HG03558 (cell line): ENCODE results near the gene ATOX1.
"Not testable (repeated sequence)": the region's sequence is repeated elsewhere in the genome, so short reads cannot be mapped to it uniquely, and the experiment has no call there.

Experiments
- ATAC-seq: cut with Tn5 transposase; IDR thresholded peaks from one replicate; pipeline ENCODE4 v1.9.1; 2021; ENCODE audit warnings: moderate number of reproducible peaks; ENCODE audit not compliant: unreplicated experiment; ENCODE audit errors: extremely low read depth

ATOX1 gene

DNA sequence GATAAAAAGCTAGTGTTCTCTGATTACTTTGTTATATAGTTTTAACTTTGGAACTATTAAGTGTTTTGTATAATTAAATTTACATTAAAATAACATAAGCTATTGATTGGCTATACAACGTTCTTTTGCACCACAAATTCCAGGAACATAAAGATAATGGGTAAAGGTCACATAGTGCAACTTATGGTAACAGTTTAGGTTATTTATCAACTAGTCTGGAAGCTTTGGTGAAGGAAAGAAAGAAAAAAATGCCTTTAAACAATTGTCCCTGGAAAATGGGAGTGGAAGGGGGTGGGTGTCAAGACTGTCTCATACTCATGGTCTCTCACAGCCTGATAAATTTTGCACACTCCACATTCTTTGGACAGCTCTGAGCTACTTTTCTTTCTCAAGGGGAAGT, 54.7 kb downstream of the ATOX1 start:
- ATAC-seq = no peak

DNA sequence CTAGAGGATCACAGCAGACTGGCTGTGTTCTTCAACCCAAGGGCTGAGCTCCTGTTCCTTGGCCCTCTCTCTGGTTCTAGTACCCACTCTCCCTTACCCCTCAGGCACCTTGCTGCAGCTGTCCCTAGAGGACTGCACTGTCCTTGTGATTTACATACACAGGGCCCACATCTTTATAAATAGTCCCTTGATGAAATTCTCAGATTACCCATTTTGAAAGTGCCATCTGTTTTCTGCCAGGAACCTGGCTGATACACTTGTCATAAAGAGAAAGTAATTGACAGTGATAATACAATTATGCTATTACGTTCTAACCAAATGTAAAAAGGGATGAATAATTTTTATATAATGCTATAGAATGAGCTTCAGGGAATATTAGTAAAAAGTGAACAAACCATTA, 55.2 kb downstream of the ATOX1 start:
- peak; percentile 88 for ATAC-seq

DNA sequence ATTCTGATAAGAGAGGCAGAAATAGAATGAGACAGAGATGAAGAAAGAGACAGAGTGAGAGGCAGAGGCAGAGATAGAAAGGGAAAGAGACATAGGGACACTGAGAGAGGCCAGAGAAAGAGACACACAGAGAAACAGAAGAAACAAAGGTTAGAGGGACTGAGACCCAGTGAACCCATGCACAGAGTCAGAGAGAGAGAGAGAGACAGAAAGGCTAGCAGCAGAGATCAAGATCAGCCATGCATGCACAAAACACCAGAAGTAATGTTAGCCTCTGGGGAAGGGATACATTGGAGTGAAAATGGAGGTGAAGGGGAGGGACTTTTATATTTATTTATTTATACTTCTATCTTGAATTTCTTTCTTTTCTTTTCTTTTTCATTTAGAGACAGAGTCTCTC, 57.6 kb downstream of the ATOX1 start:
- ATAC-seq = peak; percentile 32

DNA sequence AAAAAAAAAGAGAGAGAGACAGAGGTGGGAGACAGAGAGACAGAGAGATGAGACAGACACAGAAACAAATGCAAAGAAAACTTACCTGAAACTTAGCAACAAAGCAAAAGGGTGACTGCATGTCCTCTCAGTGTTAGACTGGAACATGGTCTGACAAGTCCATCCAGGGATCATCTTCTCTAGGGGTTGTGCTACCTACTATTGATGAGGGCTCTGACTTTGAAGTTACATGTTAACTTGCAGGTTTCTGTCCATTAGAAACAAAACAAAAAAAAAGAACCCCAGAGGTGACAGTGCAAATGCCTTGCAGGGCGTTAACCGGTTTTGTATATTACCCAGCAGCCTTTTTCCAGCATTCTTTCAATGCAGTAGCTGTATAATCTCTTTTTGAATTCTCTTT, 58.1 kb downstream of the ATOX1 start:
- ATAC-seq = no peak

- ATAC-seq = no peak
Measured at GRCh38 chr5:151699071-151699901, 59.1 kb downstream of the ATOX1 start.

- not testable (repeated sequence) for ATAC-seq
Measured at GRCh38 chr5:151698081-151698480, 60.4 kb downstream of the ATOX1 start.

DNA sequence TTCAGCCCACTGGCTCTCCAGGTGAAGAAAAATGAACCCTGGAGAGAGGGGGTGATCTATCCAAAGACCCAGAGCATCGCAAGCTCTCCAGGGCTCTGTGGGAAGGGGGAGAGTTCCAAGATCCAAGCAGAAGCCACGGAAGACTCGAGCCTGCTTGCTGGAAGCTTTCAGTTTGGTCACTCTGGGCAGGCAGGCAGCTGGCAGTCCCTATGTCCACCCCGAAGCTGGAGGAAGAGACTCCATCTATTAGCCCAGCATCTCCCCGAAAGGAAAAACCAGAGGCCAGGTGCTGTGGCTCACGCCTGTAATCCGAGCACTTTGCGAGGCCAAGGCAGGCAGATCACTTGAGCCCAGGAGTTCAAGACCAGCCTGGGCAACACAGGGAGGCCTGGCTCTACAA, 61.0 kb downstream of the ATOX1 start:
- ATAC-seq = no peak

DNA sequence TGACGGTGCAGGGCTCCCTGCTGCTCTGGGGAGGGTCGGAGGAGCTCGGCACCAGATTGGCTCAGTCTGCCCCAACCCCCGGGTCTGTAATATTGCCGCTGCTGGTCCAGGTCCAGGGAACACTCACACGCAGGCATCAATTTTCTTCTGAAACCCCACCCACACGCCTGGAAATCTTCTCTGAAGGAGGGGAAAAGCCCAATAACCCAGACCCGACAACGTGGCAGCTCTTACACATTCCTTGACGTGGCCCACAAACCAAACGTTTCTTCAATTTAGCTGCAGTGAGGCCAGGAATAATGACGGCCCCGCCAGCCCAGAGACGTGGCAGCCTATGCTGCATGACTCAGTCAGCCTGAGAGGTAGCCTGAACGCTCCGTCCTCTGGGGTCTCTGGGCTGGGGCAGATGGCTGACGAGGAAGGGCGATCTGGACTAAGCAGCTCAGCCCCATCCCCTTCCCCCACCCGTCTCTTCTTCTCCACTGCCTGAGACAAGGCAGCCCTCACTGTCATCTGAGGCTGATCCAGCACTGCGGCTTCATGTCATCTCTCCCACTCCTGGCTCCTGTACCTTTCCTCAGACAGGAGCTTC, 61.9 kb downstream of the ATOX1 start:
- ATAC-seq = no peak

GRCh38 chr5:151695464-151695863, 63.0 kb downstream of the ATOX1 start:
- no peak for ATAC-seq

- ATAC-seq = no peak
Measured at GRCh38 chr5:151694035-151694485, 64.4 kb downstream of the ATOX1 start.
